ENCODE measurements around the gene DPP10.

Gene DPP10

GRCh38 chr2:114610677-114611076, 168.2 kb downstream of the DPP10 start:
- no peak for DNase-seq

- DNase-seq: no peak
Observed at GRCh38 chr2:114614592-114614991, 172.2 kb downstream of the DPP10 start.

- DNase-seq: no peak
Observed at GRCh38 chr2:114628481-114628880, 186.0 kb downstream of the DPP10 start.

GRCh38 chr2:114631146-114631545, 188.7 kb downstream of the DPP10 start:
- no peak for DNase-seq

GRCh38 chr2:114642166-114642770, 199.8 kb downstream of the DPP10 start:
- DNase-seq: no peak

GRCh38 chr2:114642988-114643553, 200.6 kb downstream of the DPP10 start:
- no peak for DNase-seq

GRCh38 chr2:114651933-114652332, 209.5 kb downstream of the DPP10 start:
- DNase-seq: no peak

GRCh38 chr2:114659880-114660279, 217.4 kb downstream of the DPP10 start:
- DNase-seq: no peak

- no peak for DNase-seq
Observed at GRCh38 chr2:114661971-114662939, 219.8 kb downstream of the DPP10 start.

GRCh38 chr2:114668415-114668814, 226.0 kb downstream of the DPP10 start:
- no peak for DNase-seq

GRCh38 chr2:114683251-114683650, 240.8 kb downstream of the DPP10 start:
- DNase-seq: no peak

GRCh38 chr2:114684403-114684802, 242.0 kb downstream of the DPP10 start:
- no peak for DNase-seq

GRCh38 chr2:114685102-114685501, 242.7 kb downstream of the DPP10 start:
- DNase-seq: no peak

- DNase-seq: no peak
Observed at GRCh38 chr2:114688241-114688640, 245.8 kb downstream of the DPP10 start.

- DNase-seq: no peak
Observed at GRCh38 chr2:114698520-114698919, 256.1 kb downstream of the DPP10 start.

- no peak for DNase-seq
Observed at GRCh38 chr2:114699423-114699944, 257.0 kb downstream of the DPP10 start.

- DNase-seq: no peak
Observed at GRCh38 chr2:114700440-114700839, 258.0 kb downstream of the DPP10 start.

GRCh38 chr2:114709936-114710850, 267.8 kb downstream of the DPP10 start:
- DNase-seq: no peak

- DNase-seq: no peak
Observed at GRCh38 chr2:114714313-114714712, 271.9 kb downstream of the DPP10 start.

- DNase-seq: no peak
Observed at GRCh38 chr2:114717049-114717448, 274.6 kb downstream of the DPP10 start.

- DNase-seq: no peak
Observed at GRCh38 chr2:114724454-114724853, 282.0 kb downstream of the DPP10 start.

GRCh38 chr2:114727012-114727411, 284.6 kb downstream of the DPP10 start:
- no peak for DNase-seq

GRCh38 chr2:114728372-114728771, 285.9 kb downstream of the DPP10 start:
- DNase-seq: no peak
